ENCODE results near the gene ZG16.
"Not testable (repeated sequence)": the region's sequence is repeated elsewhere in the genome, so short reads cannot be mapped to it uniquely, and the experiment has no call there.

Gene ZG16

GRCh38 chr16:29787155-29787554 lies 9.1 kb downstream of the ZG16 start:
- DNase-seq (ENCODE audit: low spot score), result not testable (repeated sequence)

GRCh38 chr16:29789775-29790182 lies 11.7 kb downstream of the ZG16 start:
- DNase-seq (ENCODE audit: low spot score), result no peak

- DNase-seq (ENCODE audit: low spot score), result peak; percentile 98
Observed at GRCh38 chr16:29790183-29790948, 12.3 kb downstream of the ZG16 start, which contains the start of gene KIF22. Gene KIF22 (plus strand): TSS chr16:29790751. CDS start chr16:29790760, 9 bp downstream.

GRCh38 chr16:29790949-29791844 lies 13.1 kb downstream of the ZG16 start:
- peak; percentile 42 for DNase-seq (ENCODE audit: low spot score)

- DNase-seq (ENCODE audit: low spot score), result no peak
Observed at GRCh38 chr16:29791845-29792807, 14.1 kb downstream of the ZG16 start.

- not testable (repeated sequence) for DNase-seq (ENCODE audit: low spot score)
Observed at GRCh38 chr16:29793153-29793552, 15.1 kb downstream of the ZG16 start.

- DNase-seq (ENCODE audit: low spot score), result no peak
Observed at GRCh38 chr16:29794231-29794710, 16.2 kb downstream of the ZG16 start.

GRCh38 chr16:29802416-29802935 lies 24.4 kb downstream of the ZG16 start:
- no peak for DNase-seq (ENCODE audit: low spot score)

- DNase-seq (ENCODE audit: low spot score), result no peak
Observed at GRCh38 chr16:29804020-29804419, 26.0 kb downstream of the ZG16 start.

GRCh38 chr16:29804455-29805231 lies 26.6 kb downstream of the ZG16 start:
- no peak for DNase-seq (ENCODE audit: low spot score)

- peak; percentile 93 for DNase-seq (ENCODE audit: low spot score)
Observed at GRCh38 chr16:29805232-29806098, 27.4 kb downstream of the ZG16 start.

- peak; percentile 86 for DNase-seq (ENCODE audit: low spot score)
Observed at GRCh38 chr16:29806099-29806579, 28.1 kb downstream of the ZG16 start, which contains the start of gene MAZ. Gene MAZ (plus strand): TSS chr16:29806529. CDS start chr16:29806702, 173 bp downstream.

- no peak for DNase-seq (ENCODE audit: low spot score)
Observed at GRCh38 chr16:29806641-29807425, 28.8 kb downstream of the ZG16 start.

GRCh38 chr16:29807426-29808218 lies 29.6 kb downstream of the ZG16 start:
- peak; percentile 42 for DNase-seq (ENCODE audit: low spot score)

- DNase-seq (ENCODE audit: low spot score), result no peak
Observed at GRCh38 chr16:29808219-29808900, 30.3 kb downstream of the ZG16 start.

- no peak for DNase-seq (ENCODE audit: low spot score)
Observed at GRCh38 chr16:29809031-29809747, 31.1 kb downstream of the ZG16 start.
